ELR (cell line): Measurements from ENCODE around the gene SYT5.
"Not testable (repeated sequence)": the region's sequence is repeated elsewhere in the genome, so short reads cannot be mapped to it uniquely, and the experiment has no call there.

Experiments used
- DNase-seq: peaks from one replicate; pipeline ENCODE4 v3.0.0-alpha.2; 2015; ENCODE audit warnings: low read depth

SYT5 gene

DNA sequence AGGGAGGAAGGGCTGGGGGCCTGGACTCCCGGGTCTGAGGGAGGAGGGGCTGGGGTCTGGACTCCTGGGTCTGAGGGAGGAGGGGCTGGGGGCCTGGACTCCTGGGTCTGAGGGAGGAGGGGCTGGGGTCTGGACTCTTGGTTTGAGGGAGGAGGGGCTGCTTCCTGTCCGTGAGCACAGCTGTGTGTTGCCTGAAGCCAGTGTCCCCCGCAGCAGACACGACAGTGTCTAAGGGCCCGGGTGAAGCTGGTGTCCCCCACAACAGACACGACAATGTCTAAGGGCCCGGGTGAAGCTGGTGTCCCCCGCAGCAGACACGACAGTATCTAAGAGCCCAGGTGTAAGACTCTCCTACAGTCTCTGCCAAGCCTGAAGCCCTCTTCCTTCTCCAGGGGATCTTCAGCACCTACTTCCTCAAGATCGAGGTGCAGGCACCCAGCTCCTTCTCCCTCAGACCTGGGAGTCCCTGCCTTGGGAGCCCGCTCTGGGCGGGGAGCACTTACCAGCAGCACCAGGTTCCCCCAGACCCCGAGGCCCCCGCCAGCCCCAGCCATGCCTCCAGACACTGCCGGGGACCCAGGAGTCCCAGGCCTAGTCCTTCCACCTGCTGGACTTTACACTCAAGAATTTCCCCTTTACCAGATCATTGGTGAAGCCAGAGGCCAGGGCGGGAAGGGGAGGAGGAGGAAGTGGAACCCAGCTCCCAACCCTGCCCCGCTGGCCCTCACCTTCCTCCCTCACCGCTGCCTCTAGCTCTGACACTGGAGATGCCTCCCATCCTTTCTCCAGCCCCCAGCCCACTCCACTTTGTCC is 29.0 kb upstream of the SYT5 start, which contains the start of gene PTPRH:
Gene PTPRH, minus strand, starts transcription at position 622 of the 813 bp plus-strand sequence. Its CDS starts 68 bp downstream, at position 554.
- DNase-seq, result peak; percentile 25

DNA sequence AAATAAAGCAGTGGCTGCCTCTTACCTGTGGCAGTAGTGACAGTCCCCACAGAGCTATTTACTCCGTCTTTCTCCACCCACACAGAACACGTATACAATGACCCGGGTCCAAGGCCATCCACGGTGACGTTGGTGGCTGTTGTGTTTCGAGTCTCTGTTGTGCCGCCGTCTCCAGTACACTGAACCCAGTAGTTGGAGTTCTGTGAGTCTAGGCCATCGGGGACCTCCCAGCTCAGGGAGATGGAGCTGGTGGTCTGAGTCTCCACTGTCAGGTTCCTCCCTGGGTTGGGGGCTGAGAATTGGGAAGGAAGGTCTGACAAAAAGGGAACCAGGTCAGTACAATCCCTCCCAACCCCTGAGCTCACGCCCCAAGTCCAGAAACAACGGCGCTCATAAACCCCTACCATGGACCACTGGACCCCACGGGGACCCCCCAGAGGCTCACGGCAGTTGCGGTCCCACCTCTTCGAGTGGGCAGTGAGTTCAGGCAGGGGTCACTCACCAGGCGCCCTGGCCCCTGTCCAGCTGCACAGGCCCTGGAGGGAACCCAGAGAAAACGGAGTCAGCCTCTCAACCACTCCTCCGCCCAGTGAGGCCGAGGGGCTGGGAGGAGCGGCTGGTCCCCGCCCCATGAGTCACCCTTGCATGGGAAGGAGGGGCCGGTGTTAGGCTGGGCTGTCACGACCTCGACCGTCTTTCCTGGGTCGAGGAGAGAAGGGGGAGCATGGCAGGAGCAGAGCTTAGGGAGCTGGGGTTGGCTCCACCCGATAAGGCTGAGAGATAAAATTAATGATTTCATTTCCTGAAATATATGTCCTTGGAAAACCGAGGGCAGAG is 26.8 kb upstream of the SYT5 start:
- peak; percentile 94 for DNase-seq

DNA sequence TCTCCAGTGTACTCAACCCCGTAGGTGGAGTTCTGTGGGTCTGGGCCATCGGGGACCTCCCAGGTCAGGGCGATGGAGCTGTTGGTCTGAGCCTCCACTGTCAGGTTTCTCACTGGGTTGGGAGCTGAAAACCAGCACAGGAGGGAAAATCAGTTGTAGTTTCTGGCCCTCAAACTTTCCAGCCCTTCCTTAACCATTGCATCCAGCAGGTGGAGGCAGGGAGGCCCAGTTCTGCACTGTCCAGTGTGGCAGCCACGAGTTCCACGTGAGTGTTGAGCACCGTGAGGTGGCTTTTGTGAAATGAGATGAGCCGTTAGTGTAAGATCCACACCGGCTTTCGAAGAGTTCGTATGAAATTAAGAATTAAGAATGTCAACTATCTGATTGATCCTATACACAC is 22.1 kb upstream of the SYT5 start:
- peak; percentile 36 for DNase-seq

DNA sequence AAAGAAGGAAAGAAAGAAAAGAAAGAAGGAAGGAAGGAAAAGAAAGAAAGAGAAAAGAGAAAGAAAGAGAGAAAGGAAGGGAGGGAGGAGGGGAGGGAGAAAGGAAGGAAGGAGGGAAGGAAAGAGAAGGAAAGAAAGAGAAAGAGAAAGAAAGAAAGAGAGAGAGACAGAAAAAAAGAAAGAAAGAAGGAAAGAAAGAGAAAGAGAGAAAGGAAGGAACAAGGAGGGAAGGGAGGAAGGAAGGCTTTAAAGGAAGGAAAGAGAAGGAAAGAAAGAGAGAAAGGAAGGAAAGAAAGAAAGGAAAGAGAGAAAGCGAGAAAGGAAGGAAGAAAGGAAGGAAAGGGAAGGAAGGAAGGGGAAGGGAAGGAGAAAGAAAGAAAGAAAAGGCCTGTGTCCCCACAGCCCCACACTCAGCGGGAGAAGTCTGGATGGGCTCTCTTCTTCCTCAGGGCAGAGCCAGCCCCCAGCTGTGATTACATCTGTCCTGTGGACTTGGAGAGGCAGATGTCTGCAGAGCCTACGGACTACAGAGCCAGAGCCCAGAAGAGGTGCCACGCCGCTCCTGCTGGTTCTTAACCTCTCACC is 19.6 kb upstream of the SYT5 start:
- DNase-seq, result no peak

DNA sequence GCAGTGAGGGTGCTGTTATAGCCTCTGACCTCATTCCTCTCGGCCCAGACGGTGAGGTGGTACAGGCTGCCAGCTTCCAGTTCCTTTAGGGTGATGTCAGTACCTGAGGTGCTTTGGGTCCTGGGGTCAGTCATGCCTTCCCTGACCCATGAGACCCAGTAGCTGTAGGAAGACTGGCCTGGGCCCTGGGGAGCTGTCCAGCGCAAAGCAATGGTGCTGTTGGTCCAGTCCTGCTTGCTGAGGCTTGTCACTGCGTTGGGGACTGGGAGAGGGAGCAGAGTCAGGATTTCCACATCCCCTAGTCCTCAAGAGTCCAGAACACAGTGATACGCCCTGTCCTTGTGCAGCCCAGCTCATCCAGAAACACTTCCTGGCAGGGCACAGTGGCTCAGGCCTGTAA is 18.6 kb upstream of the SYT5 start:
- no peak for DNase-seq

DNA sequence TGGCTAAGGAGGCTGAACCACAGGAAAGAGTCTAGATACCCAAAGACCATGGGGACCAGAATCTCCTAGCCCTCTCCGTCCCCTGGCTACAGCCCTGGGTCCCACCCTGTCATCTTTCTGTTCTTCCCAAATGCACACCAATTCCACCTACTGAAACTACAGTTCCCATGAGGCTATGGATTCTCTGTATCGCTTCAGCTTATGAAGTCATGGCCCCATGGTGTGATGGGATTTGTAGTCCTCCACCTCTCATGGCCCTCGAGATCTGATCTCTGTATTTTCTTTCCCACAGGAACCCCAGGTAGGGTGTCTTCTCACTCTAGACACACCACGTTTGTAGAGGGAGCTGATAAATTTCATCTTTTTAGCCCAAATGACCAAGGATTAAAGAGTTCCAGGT is 17.4 kb upstream of the SYT5 start:
- DNase-seq, result peak; percentile 44

DNA sequence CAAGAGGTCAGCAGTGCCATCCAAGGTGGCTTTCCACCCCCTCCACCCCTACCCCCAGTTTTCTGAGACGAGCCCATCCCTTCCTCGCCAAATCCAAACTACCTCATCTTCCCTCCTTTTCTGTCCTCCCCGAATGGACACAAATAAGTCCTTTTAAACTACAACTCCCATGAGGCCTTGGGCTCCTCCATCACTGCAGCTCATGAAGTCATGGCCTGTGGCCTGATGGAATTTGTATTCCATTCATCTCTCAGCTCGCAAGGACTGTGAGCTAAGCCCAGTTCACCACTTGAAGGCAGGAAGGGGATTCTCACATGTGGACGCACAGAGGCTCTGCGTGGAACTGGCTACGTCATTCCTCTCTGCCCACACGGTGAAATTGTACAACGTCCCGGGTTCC is 16.7 kb upstream of the SYT5 start:
- DNase-seq, result peak; percentile 40

DNA sequence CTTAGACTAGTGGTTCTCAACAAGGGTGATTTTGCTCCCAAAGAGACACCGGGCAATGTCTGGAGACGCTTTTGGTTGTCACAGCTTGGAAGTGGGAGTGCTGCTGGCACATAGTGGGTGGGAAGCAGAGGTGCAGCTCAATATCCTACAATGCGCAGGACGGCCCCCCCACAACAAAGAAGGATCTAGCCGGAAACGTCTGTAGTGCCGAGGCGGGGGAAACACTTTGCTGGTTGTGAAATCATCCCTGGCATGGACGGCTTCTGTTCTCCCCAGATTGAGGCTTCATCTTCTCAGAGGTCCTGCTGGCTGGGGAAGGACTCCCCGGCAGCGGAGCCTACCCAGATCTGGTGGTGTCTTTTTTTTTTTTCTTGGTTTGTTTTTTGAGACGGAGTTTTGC is 13.4 kb upstream of the SYT5 start:
- DNase-seq, result no peak

DNA sequence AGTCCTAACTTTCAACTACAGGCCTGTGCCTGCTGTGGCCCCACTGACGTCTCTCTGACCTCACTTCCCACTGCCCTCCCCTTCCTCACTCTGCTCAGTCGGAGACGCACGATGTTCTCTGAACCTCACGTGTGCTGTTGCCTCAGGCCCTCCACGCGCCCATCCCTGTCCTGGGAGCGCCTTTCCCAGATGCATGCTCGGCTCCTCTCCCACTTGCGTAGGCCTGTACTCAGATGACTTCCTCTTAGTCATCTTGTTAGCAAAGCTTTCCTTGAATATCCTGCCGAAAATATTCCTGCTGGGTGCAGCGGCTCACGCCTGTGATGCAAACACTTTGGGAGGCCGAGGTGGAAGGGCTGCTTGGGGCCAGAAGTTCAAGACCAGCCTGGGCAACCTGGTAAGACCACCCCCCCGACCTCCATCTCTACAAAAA is 9.3 kb upstream of the SYT5 start:
- peak; percentile 99 for DNase-seq

DNA sequence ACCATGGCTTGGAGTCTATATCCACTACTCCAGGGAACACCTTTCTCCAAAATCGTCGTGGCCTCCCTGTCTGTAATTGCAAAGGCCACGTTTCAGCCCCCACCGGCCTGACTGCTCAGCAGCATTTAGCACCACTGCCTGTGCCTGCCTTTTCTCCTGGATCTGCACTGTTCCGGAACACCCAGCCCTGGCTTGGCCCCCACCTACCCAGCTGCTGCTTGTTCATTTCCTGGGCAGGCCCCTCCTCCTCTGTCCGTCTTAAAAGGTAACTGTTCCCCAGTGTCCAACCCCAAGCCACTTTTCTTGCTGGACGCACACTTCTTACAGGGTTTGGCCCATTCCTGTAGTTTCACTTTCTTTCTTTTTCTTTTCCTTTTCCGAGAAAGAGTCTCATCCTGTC is 8.5 kb upstream of the SYT5 start:
- no peak for DNase-seq

DNA sequence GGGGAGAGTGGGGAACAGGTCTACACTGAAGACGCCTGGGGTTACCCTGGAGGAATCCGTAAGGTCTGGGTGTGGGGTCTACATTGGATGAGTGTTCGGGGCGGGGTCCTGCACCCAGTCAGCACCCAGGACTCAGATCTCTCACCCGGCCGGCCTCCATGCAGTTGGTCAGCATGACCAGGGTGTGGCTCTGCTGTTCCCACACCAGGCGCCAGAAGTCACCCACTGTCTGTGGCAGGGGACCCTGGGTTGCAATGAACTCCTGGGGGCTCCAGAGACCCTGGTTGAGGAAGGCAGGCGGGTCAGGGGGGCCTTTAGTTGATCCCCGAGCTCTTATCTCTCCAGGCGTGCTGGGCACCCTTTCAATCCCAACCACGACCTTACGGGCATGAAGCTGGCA is 6.0 kb upstream of the SYT5 start:
- no peak for DNase-seq

DNA sequence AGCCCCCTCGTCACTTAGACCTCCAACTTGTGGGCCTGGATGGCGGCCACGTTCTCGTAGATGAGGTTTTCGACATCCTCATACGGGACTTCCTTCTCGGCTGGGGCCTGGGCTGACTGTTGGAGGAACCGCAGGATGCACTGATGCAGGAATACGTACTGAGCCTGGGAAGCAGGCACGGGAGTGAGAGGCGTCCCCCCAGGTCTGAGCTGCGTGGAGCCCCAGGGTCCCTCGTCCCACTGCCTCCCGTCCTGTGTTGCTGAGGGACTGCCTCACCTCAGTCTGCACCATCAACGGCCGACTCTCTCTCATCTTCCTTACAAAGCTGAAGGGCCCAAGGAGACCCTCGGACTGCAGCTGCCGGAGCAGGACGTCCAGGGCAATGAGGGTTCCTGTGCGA is 1.7 kb upstream of the SYT5 start:
- no peak for DNase-seq

DNA sequence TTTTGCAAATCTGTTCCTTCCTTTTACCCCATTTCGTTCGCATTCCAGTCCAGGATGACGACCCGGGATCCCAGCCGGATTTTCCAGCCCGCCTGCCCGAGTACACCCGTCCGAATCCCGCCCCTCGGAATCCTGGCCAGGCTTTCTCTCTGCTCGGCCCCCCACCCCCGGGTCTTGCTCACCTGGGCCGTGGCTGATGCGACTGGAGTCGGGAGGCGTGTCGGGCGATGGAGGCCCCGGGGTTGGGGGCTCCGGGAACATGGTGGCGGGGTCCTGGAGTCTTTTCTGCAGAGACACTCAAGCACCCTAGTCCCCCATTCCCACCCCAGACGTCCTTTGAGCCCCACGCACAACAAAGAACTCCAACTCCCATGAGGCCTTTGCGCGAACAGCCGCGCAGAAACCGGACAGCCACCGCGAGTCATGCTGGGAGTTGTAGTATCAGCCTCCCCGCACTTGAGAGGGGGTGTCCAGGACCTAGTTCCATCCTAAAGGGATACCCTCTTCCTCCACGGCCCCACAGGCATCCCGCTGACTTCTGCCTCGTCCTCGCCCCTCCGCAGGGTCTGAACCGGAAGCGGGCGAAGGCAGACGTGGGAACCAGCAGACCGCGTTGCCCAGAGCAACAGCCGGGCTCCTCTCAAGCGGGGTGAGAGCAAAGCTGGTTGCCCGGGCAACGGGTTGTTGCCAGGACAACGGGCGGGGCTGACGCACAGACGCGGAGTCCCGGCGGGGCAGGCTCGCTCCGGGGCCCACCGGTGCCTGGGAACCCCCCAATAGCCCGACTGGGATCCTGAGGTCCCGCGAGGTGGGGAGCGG is 1.1 kb downstream of the SYT5 start:
- DNase-seq, result peak; percentile 85

DNA sequence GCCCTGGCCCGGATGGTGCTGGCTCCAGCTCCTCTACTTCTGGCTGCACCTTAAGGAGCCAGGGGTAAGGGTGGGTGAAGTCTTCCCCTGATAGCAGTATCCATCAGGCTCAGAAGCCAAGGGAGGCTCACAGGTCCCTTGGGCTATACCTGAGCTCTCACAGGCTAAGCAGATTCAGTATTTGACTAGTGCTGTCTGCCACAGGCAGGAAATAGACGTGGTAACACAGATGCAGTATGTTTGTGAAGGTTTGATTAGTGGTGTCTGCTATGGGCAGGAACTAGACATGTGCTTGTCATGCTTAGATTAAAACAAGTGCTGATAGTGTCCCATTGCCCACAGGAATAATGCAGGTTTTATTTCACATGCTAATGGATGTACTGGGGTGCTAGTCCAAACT is 4.0 kb downstream of the SYT5 start:
- DNase-seq, result no peak

DNA sequence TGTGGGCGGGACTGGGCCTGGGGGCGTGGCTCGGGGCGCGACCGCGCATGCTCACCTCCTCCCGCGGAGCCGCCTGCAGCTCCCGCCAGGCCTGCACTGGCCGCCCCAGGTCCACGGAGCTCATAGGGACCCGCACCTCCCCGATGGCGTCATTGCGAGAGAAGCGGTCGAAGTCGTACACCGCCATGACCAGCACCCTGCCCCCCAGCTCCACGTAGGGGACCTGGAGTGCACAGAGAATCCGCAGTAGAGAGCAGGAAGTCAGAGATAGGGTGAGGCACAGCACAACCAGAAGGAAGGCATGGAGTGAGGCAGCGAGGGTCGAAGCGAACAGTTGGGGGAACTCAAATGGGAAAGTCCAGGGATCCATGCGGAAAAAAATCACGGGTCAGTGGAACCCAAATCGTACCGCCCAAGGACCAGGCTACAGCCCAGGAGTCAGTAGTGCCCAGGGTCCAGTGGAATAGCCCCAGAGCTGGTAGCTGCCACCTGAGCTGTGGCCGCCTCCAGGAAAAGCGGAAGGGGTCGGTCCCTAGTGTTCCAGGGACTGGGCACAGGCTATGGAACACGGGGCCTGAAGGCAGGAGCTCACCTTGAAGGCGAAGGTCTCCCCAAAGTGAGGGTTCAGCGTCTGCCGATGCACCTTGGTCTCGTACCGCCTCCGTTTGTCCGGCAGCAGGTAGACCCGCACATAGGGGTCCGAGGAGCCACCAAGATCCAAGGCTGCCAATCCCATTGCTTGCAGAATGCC is 4.8 kb downstream of the SYT5 start:
- DNase-seq, result no peak

DNA sequence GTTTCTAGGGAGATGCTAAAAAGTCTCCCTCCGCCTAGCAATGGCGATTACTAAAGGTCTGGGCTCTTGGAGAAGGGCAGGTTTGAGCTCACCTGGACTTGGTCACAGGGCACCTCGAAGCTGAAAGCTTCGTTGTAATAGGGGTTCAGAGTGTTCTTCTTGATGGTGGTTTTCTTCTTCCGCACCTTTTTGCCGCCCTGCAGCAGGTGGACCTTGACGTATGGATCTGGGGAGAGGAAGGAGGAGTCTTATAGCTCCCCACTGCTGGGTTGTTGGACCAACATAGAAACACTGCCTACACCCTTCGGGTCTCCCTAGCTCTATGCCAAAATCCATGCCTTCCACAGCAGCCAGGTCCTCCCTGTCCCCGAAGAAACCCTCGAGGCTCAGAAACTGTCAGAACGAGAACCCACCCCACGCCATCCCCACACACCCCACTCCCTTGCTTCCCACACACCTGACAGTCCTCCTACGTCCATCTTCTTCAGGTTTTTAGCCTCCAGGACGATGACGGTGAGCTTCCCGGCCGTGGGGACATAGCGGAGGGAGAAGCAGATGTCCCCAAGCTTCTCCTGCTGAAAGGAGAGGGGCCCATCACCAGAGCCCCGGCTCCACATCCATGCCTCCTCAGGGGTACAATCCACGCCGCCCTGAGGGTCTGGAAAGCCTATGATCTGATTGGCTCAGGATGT is 5.5 kb downstream of the SYT5 start:
- DNase-seq, result no peak

DNA sequence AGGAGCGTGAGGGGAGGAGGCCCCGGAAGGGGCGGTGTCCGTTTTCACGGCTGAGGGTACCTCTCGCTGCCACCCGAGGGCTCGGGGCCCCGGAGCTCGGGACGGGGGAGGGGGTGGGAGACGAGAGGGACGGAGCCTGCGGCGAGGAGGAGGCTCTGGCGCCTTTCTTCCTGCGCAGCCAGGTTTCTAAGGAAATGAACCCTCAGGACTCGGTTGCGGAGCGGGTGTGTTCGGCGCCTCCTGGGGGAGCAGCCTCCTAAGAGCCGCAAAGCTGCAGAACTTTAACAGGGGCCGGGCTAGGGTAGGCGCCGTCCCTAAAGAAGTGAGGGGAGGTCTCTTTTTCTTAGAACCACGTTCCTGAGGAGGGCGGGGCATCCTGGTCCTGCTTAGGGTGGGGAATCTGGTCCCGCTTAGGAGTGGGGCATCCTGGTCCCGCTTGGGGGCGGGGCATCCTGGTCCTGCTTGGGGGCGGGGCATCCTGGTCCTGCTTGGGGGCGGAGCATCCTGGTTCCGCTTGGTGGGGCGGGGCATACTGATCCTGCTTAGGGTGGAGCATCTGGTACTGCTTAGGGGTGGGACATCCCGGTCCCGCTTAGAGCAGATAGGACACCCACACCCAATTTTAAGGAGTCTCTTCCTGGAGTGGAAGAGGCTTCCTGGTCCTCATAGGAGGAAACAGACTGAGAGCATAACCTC is 6.2 kb downstream of the SYT5 start:
- peak; percentile 86 for DNase-seq

DNA sequence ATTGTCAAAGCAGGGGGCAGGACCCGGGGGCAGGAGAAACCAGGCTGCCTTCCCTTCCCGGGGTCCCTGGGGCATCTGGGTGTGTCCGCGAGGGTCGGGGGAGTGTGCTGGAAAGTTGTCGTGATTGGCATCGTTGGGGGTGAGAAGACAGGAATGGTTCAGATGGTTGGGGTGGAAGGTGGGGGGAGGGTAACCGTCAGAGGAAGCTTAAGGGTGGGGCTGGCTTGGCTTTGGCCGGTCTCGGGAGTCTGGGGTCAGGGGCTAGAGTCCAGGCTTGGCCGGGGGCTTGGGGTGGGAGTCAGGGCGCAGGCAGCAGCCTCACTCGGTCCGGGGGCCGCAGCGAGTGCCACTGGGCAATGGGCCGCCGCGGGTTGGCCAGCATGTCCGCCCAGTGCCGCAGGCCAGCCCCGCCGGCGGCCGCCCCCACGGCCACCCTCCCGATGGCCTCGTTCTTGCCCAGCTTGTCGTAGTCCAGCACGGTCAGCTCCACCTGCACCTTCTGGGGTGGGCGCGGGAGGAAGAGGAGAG is 6.8 kb downstream of the SYT5 start:
- no peak for DNase-seq

DNA sequence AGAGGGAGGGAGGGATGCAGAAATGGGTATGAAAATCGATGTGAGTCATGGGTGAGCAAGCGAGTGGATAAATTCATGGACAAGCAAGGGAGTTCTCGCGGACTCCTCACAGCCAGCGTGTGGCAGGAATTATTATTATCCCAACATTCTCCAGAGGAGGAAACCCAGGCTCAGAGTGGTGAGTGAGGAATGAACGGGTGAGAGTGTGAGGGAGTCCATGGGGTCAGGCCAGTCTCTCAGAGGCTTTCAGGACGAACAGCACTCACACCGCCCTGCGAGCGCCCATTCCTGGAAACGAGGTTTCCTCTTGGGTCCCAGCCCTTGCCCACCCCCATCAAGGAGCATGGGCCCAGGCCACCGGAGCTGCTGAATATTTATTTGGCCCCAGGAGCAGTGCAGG is 7.3 kb downstream of the SYT5 start:
- DNase-seq, result peak; percentile 82

DNA sequence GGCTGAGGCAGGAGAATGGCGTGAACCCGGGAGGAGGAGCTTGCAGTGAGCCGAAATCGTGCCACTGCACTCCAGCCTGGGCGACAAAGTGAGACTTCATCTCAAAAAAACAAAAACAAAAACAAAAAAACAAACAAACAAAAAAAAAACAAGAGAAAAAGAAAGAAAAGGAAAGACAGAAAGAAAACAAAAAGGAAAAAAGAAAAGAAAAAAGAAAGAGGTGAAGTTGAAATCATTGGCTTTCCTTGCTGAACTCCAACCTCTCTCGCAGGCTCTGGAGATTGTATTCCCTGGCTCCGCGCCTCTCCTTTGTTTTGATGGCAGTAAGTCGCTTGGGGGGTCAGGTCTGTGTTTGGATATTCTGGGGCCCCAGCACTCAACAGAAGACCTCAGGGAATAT is 7.8 kb downstream of the SYT5 start:
- not testable (repeated sequence) for DNase-seq
